ENCODE results near the gene QSOX2. TPM values are rescaled to one million over a fixed set of nuclear protein-coding genes. Genes with fewer than 3 reads are reported as not detected.

The QSOX2 gene
- total RNA-seq, 2 donors from 2014 or later, result 4.3 to 12.2 TPM

DNA sequence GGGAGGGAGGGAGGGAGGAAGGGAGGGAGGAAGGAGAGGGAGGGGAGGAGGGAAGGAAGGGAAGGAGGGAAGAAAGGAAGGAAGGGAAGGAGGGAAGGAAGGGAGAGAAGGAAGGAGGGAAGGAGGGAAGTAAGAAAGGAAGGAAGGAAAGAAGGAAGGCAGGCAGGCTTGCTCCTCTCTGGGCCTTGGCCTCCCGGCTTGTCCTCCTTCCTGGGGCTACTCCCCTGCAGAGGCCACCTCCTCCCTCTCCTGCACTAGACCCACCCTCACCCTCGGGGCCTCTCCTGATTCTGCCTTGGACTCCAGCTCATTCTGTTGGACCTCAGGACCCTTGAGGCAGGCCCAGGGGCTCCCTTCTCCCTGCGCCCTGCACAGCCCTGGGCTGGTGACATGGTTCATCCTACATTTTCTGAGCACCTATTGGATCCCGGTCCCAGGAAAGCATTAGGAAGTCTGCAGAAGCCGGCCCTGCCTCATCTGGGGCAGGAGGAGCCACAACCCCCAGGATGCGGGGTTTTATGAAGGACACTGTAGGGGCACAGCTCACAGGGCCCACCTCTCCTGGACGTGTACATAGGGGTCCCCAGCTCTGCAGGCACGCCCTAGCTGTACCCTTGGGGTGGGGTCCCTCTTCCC is 63.7 kb downstream of the QSOX2 start:
- Histone ChIP-seq H3K4me1 (replicated peaks) (no peaks in the 10 kb centered on the region), H3K27me3 (replicated peaks; ENCODE audit: insufficient read depth) (peaks cover 2% of the 10 kb centered on the region), H3K27ac (no peak overlapping the region), H3K9me3 (no peaks in the 10 kb centered on the region), H3K4me3 (no peak overlapping the region), H3K36me3 (no peaks in the 10 kb centered on the region)
- intact Hi-C loops (cut with DNase I), result no loop called here
- no peak for DNase-seq (ENCODE audit: low spot score)
- TF ChIP-seq POLR2AphosphoS5 (IDR thresholded peaks at IDR 0.05) (no peak), POLR2A (IDR thresholded peaks at IDR 0.05) (no peak)
- TF ChIP-seq, protein P1, sequence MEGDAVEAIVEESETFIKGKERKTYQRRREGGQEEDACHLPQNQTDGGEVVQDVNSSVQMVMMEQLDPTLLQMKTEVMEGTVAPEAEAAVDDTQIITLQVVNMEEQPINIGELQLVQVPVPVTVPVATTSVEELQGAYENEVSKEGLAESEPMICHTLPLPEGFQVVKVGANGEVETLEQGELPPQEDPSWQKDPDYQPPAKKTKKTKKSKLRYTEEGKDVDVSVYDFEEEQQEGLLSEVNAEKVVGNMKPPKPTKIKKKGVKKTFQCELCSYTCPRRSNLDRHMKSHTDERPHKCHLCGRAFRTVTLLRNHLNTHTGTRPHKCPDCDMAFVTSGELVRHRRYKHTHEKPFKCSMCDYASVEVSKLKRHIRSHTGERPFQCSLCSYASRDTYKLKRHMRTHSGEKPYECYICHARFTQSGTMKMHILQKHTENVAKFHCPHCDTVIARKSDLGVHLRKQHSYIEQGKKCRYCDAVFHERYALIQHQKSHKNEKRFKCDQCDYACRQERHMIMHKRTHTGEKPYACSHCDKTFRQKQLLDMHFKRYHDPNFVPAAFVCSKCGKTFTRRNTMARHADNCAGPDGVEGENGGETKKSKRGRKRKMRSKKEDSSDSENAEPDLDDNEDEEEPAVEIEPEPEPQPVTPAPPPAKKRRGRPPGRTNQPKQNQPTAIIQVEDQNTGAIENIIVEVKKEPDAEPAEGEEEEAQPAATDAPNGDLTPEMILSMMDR (IDR thresholded peaks at IDR 0.05), result no peak
- WGBS, result 81% methylated on average over 8 of the region's 8 CpGs

DNA sequence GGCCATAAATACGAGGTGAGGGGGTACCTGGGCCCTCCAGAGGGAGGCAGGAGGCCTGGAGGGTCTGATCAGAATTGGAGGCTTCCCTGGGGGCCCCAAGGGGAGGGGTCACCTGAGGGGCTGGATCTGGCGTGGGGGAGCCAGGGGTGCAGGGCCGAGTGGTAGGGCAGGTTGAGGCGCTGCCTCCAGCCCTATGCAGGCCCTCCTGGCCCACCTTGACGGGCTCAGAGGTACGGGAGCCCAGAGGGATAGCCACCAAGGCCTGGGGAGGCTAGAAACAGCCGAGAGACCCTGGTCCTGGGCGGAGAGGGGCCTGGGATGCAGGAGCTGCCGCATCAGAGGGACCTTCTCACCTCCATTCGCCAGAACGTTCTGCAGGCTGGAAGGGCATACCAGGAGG is 65.0 kb downstream of the QSOX2 start:
- Histone ChIP-seq H3K4me1 (replicated peaks) (no peaks in the 10 kb centered on the region), H3K4me3 (no peak overlapping the region), H3K27ac (no peak overlapping the region), H3K36me3 (no peaks in the 10 kb centered on the region), H3K27me3 (replicated peaks; ENCODE audit: insufficient read depth) (peaks cover 2% of the 10 kb centered on the region), H3K9me3 (no peaks in the 10 kb centered on the region)
- DNase-seq (ENCODE audit: low spot score), result no peak
- WGBS, result 90% methylated on average over 11 of the region's 11 CpGs
- intact Hi-C loops (cut with DNase I), result no loop called here
- no peak for TF ChIP-seq POLR2A (IDR thresholded peaks at IDR 0.05)
- no peak for TF ChIP-seq POLR2AphosphoS5 (IDR thresholded peaks at IDR 0.05)
- TF ChIP-seq, protein P1 (IDR thresholded peaks at IDR 0.05), result no peak

GRCh38 chr9:136179761-136180160 is 65.9 kb downstream of the QSOX2 start:
- H3K27ac ChIP-seq, result no peak overlapping the region
- TF ChIP-seq POLR2A (IDR thresholded peaks at IDR 0.05) (no peak), POLR2AphosphoS5 (IDR thresholded peaks at IDR 0.05) (no peak)
- TF ChIP-seq, protein P1 (IDR thresholded peaks at IDR 0.05), result no peak
- no peaks in the 10 kb centered on the region for H3K9me3 ChIP-seq
- WGBS, result 94% methylated on average over 13 of the region's 13 CpGs
- DNase-seq (ENCODE audit: low spot score), result no peak
- intact Hi-C loops (cut with DNase I), result no loop called here
- H3K4me1 ChIP-seq (replicated peaks), result no peaks in the 10 kb centered on the region
- H3K36me3 ChIP-seq, result no peaks in the 10 kb centered on the region
- H3K4me3 ChIP-seq, result no peak overlapping the region
- peaks cover 2% of the 10 kb centered on the region for H3K27me3 ChIP-seq (replicated peaks; ENCODE audit: insufficient read depth)

DNA sequence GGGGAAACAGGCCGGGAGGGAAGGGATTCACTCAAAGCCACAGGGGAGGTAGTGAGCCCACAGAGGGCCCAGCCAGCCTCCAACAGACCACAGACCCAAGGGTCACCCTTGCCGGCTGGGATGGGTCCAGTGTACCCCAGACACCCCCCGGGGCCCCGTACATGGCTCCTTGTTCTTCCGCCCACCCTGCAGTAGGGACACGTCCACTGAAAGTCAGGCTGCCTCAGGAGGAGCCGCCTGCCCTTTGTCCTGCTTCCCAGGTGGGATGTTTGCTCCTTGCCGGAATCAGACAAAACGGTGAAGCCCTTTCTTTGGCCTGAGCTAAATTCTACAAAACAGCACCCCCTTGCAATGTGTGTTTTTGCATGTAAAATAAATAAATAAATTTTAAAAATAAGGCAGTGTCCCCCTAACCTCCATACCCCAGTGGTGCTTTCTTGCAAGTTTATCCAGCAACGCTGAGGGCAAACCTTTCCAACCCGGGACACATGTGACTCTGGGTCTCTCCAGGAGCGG is 66.5 kb downstream of the QSOX2 start:
- no peaks in the 10 kb centered on the region for H3K4me1 ChIP-seq (replicated peaks)
- H3K27ac ChIP-seq, result no peak overlapping the region
- 80% methylated on average over 12 of the region's 12 CpGs for WGBS
- H3K36me3 ChIP-seq, result no peaks in the 10 kb centered on the region
- no peak for TF ChIP-seq POLR2A (IDR thresholded peaks at IDR 0.05)
- H3K27me3 ChIP-seq (replicated peaks; ENCODE audit: insufficient read depth), result peaks cover 2% of the 10 kb centered on the region
- no peaks in the 10 kb centered on the region for H3K9me3 ChIP-seq
- H3K4me3 ChIP-seq, result no peak overlapping the region
- intact Hi-C loops (cut with DNase I), result no loop called here
- no peak for DNase-seq (ENCODE audit: low spot score)

- 62% methylated on average over 8 of the region's 8 CpGs for WGBS
- H3K27me3 ChIP-seq (replicated peaks; ENCODE audit: insufficient read depth), result peaks cover 2% of the 10 kb centered on the region
Measured at GRCh38 chr9:136178773-136179075, 66.9 kb downstream of the QSOX2 start.

More at GRCh38 chr9:136178773-136179075, 66.9 kb downstream of the QSOX2 start:
- no peak overlapping the region for H3K27ac ChIP-seq
- H3K4me1 ChIP-seq (replicated peaks), result no peaks in the 10 kb centered on the region
- no peaks in the 10 kb centered on the region for H3K9me3 ChIP-seq
- TF ChIP-seq, protein P1 (IDR thresholded peaks at IDR 0.05), result no peak
- TF ChIP-seq POLR2AphosphoS5 (IDR thresholded peaks at IDR 0.05) (no peak), POLR2A (IDR thresholded peaks at IDR 0.05) (no peak)
- DNase-seq (ENCODE audit: low spot score), result no peak
- H3K36me3 ChIP-seq, result no peaks in the 10 kb centered on the region
- intact Hi-C loops (cut with DNase I), result no loop called here
- no peak overlapping the region for H3K4me3 ChIP-seq
